SK-N-MC (cell line): ENCODE results near the gene ST6GALNAC3.

Source experiments
- DNase-seq: peaks from one replicate; pipeline ENCODE4 v3.0.0-alpha.2; 2011; ENCODE audit warnings: low read depth, low spot score
- H3K27ac ChIP-seq: fragments of 200-600 bp; sonication (generic); 2 replicates; pipeline ENCODE4 v1.5.1; 2016; ENCODE audit warnings: mixed run types
- H3K36me3 ChIP-seq: fragments of 200-600 bp; sonication (generic); 2 replicates; pipeline ENCODE4 v1.6.1; 2017; ENCODE audit warnings: antibody characterized with exemption, low read length, mixed read lengths; ENCODE audit not compliant: insufficient read depth
- H3K4me3 ChIP-seq: fragments of 200-600 bp; sonication (generic); 2 replicates; pipeline ENCODE4 v1.5.1; 2016
- H3K9ac ChIP-seq: fragments of 200-600 bp; sonication (generic); 2 replicates; pipeline ENCODE4 v1.8.0; 2017; ENCODE audit warnings: mixed run types, mixed read lengths; ENCODE audit not compliant: insufficient read length
- H3K9me3 ChIP-seq: fragments of 200-600 bp; sonication (generic); 2 replicates; pipeline ENCODE4 v1.6.1; 2017; ENCODE audit warnings: low read depth, mild to moderate bottlenecking, antibody characterized with exemption, low read length, moderate library complexity, mixed read lengths
- EZH2 ChIP-seq: fragments of 200-600 bp; sonication (generic); IDR thresholded peaks from one replicate; pipeline ENCODE4 v1.6.1; 2017; ENCODE audit warnings: antibody characterized with exemption
- FOXP2 ChIP-seq: optimal IDR thresholded peaks from 2 replicates; pipeline ENCODE3; 2011; ENCODE audit warnings: mild to moderate bottlenecking, moderate library complexity; ENCODE audit not compliant: insufficient read depth; ENCODE audit errors: extremely low read length, control extremely low read depth
- POLR2AphosphoS5 ChIP-seq: IDR thresholded peaks from 2 replicates; pipeline ENCODE4 v1.6.1; 2012; ENCODE audit warnings: mild to moderate bottlenecking, low read depth, low read length, borderline replicate concordance

The ST6GALNAC3 gene

GRCh38 chr1:76138217-76138616 is 63.7 kb downstream of the ST6GALNAC3 start:
- no peak overlapping the region for H3K4me3 ChIP-seq
- H3K36me3 ChIP-seq = no peaks in the 10 kb centered on the region
- H3K27ac ChIP-seq = no peak overlapping the region
- no peaks in the 10 kb centered on the region for H3K9me3 ChIP-seq
- TF ChIP-seq FOXP2 (no peak), EZH2 (no peak), POLR2AphosphoS5 (no peak)
- no peak overlapping the region for H3K9ac ChIP-seq
- no peak for DNase-seq

DNA sequence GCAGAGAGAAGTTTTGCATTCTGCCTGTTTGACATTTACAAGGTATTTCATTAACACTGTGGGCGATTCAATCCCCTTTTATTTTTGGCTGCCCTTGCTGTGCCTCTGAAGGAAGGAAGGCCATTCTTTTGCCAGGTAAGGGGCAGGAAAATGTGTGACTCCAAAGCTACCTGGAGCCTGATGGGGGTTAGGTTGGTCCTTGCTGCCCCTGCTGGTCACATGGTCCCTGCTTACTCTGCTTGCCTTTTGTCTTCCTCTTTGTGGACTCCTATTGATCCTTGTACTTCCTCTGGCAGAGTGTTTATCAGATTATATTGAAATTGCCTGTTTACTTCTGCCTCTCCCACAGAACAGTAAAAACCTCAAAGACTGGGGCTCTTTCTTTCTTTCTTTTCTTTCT is 65.7 kb downstream of the ST6GALNAC3 start:
- DNase-seq = no peak
- H3K36me3 ChIP-seq = no peaks in the 10 kb centered on the region
- TF ChIP-seq EZH2 (no peak), POLR2AphosphoS5 (no peak), FOXP2 (no peak)
- no peak overlapping the region for H3K9ac ChIP-seq
- no peak overlapping the region for H3K4me3 ChIP-seq
- H3K27ac ChIP-seq = no peak overlapping the region
- no peaks in the 10 kb centered on the region for H3K9me3 ChIP-seq

DNA sequence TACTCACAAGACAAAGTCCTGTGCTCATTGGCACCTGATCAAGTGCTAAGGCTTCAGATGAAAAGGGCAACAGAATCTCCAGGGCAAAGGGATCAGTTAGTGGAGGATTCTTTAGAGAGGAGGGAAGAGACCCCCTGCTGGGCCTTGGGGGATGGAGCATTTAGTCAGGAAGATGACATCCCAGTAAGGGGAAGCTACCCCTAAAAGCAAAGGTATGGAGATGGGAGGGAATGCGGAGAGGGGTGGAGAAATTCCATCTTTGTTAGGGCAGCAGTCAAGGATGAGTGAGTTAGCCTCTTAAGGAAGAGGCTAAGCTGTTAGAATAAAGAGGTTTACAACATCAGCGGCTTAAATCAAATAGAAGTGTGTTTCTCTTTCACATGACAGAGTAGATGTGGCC is 67.4 kb downstream of the ST6GALNAC3 start:
- DNase-seq = no peak
- no peaks in the 10 kb centered on the region for H3K9me3 ChIP-seq
- TF ChIP-seq POLR2AphosphoS5 (no peak), EZH2 (no peak), FOXP2 (no peak)

DNA sequence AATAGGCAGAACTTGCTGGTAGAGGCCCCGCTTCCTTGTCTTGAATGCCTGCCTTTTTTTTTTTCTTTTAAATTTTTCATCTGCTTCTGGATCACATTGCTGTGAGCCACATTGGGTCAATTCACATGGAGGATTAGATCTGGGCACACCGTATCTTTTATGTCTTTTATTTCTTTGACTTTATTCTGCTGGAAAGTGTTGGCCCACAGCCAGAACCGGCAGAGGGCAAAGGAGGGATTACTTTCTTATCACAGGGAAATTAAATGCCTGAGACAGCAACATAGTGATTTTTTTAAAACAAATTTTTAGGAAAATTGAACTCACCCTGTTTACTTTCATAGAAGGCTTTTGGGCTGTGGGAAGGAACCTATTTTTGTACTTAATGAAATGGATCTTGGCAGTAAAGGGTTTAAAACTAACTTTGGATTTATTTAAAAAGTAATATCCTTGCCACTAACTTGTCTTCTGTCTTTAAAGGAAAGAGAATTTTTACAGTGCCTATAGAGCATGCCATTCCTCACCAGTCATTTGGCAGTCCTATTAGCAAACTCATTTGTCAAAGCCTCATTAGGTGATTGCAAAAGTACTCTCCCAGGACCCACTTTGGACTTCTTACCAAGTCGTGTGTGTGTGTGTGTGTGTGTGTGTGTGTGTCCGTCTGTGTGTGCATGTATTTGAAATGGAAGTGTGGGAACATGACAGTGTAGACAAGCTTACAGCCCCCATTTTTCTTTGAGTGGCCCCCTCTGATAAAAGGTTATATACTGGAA is 68.4 kb downstream of the ST6GALNAC3 start:
- TF ChIP-seq FOXP2 = no peak
- no peak for TF ChIP-seq EZH2
- TF ChIP-seq POLR2AphosphoS5 = no peak
- no peak for DNase-seq
- Histone ChIP-seq H3K9me3 (no peaks in the 10 kb centered on the region), H3K36me3 (no peaks in the 10 kb centered on the region), H3K9ac (no peak overlapping the region), H3K27ac (no peak overlapping the region), H3K4me3 (no peak overlapping the region)

More for the DNA sequence above, 67.4 kb downstream of the ST6GALNAC3 start:
- H3K9ac ChIP-seq = no peak overlapping the region
- H3K4me3 ChIP-seq = no peak overlapping the region
- no peak overlapping the region for H3K27ac ChIP-seq
- H3K36me3 ChIP-seq = no peaks in the 10 kb centered on the region

DNA sequence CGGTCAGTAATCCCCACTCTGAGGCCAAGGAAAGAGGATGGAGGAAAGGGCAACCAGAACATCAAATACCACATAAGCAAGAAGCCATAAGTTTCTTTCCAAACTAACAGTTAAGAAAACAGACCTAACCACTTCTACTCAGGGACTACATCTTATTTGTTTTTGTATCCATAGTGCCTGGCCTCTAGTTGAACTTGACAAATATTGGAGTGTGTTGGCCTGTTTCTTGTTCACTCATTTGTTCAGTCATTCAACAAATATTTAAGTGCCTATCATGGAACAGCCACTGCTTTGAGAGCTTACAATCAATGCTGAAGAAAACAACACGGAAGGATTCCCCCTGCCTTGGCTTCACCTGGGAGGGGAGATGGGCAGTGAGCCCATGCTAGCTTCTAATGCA is 69.7 kb downstream of the ST6GALNAC3 start:
- no peaks in the 10 kb centered on the region for H3K36me3 ChIP-seq
- TF ChIP-seq POLR2AphosphoS5 = no peak
- TF ChIP-seq FOXP2 = no peak
- no peak for TF ChIP-seq EZH2
- DNase-seq = no peak
- H3K4me3 ChIP-seq = no peak overlapping the region
- no peak overlapping the region for H3K9ac ChIP-seq
- H3K9me3 ChIP-seq = no peaks in the 10 kb centered on the region
- no peak overlapping the region for H3K27ac ChIP-seq

GRCh38 chr1:76145332-76145731 is 70.8 kb downstream of the ST6GALNAC3 start:
- Histone ChIP-seq H3K9ac (no peak overlapping the region), H3K4me3 (no peak overlapping the region), H3K9me3 (no peaks in the 10 kb centered on the region), H3K36me3 (no peaks in the 10 kb centered on the region), H3K27ac (no peak overlapping the region)
- no peak for DNase-seq
- TF ChIP-seq FOXP2 = no peak

GRCh38 chr1:76146184-76146583 is 71.6 kb downstream of the ST6GALNAC3 start:
- TF ChIP-seq POLR2AphosphoS5 (no peak), FOXP2 (no peak), EZH2 (no peak)
- no peak overlapping the region for H3K9ac ChIP-seq

GRCh38 chr1:76147917-76148316 is 73.4 kb downstream of the ST6GALNAC3 start:
- TF ChIP-seq EZH2 (no peak), POLR2AphosphoS5 (no peak), FOXP2 (no peak)
- no peak for DNase-seq
- H3K9ac ChIP-seq = no peak overlapping the region
- no peaks in the 10 kb centered on the region for H3K36me3 ChIP-seq
- H3K4me3 ChIP-seq = no peak overlapping the region
- H3K27ac ChIP-seq = no peak overlapping the region
- no peaks in the 10 kb centered on the region for H3K9me3 ChIP-seq

More at GRCh38 chr1:76146184-76146583, 71.6 kb downstream of the ST6GALNAC3 start:
- no peak overlapping the region for H3K4me3 ChIP-seq
- DNase-seq = no peak
- H3K9me3 ChIP-seq = no peaks in the 10 kb centered on the region
- H3K27ac ChIP-seq = no peak overlapping the region
- no peaks in the 10 kb centered on the region for H3K36me3 ChIP-seq

GRCh38 chr1:76148460-76148859 is 73.9 kb downstream of the ST6GALNAC3 start:
- no peak overlapping the region for H3K4me3 ChIP-seq
- no peak overlapping the region for H3K9ac ChIP-seq
- H3K9me3 ChIP-seq = no peaks in the 10 kb centered on the region
- no peaks in the 10 kb centered on the region for H3K36me3 ChIP-seq
- TF ChIP-seq POLR2AphosphoS5 = no peak
- no peak for TF ChIP-seq EZH2
- TF ChIP-seq FOXP2 = no peak
- no peak overlapping the region for H3K27ac ChIP-seq
- no peak for DNase-seq

DNA sequence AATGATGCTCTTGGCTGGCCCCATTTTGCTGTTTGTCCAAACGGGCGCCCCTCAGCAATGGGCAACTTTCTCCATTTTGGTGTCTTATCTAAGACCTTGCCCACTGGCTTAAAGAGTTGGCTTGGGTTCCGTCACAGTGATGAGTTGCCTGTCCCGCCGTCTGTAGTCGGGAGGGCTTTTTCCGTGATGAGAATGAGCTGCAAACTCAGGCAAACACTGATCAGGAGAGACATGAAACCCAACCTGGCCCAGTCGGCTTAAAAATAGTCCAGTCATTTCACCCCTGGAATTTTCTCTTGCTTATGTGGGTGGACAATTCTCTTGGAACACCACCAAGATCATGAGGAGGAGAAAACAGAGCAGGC is 79.3 kb downstream of the ST6GALNAC3 start:
- no peak overlapping the region for H3K9ac ChIP-seq
- no peak overlapping the region for H3K27ac ChIP-seq
- no peak overlapping the region for H3K4me3 ChIP-seq

More for the DNA sequence above, 79.3 kb downstream of the ST6GALNAC3 start:
- no peak for DNase-seq
- Histone ChIP-seq H3K9me3 (no peaks in the 10 kb centered on the region), H3K36me3 (no peaks in the 10 kb centered on the region)
- no peak for TF ChIP-seq FOXP2
